Measurements from ENCODE around the gene POT1. TPM values are rescaled to one million over a fixed set of nuclear protein-coding genes. Genes with fewer than 3 reads are reported as not detected.

POT1 gene, protein sequence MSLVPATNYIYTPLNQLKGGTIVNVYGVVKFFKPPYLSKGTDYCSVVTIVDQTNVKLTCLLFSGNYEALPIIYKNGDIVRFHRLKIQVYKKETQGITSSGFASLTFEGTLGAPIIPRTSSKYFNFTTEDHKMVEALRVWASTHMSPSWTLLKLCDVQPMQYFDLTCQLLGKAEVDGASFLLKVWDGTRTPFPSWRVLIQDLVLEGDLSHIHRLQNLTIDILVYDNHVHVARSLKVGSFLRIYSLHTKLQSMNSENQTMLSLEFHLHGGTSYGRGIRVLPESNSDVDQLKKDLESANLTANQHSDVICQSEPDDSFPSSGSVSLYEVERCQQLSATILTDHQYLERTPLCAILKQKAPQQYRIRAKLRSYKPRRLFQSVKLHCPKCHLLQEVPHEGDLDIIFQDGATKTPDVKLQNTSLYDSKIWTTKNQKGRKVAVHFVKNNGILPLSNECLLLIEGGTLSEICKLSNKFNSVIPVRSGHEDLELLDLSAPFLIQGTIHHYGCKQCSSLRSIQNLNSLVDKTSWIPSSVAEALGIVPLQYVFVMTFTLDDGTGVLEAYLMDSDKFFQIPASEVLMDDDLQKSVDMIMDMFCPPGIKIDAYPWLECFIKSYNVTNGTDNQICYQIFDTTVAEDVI
- 12.9 to 19.2 TPM (median 15.3 TPM) in 5 replicates for total RNA-seq (2022; extraction: Qiagen RNA extraction)

DNA sequence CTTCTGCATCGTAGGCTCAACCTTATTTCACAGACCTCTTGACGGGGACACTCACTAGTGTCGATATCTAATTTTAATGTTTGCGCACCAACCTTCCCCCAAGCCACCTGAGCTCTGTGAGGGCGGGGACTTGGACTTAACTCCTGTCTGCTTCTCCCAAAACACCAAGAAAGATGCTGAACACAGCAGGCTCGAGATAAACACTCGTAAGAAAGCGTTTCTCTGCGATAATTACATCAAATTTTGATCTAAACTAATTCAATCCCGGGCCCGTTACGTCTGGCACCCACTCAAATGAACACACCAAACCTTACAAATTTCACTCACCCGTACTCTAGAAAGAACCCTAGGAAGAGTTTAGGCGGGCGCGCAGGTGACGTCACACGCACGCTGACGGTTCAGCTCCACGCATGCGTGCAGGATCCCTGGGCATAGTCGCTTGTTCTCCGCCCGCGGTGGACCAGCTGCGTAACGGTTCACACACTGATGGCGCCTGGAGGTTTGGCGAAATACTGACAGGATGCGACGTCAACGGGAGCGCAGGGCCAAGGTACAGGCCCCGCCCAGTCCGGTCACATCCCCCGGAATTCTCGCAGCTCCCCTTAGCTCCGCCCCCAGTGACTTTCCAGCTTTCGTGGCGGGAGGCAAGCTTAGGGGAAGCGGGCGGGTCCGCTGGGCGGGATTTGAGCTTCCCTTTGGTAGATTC lies at the start of gene POT1:
POT1 (minus strand) TSS at position 359 of the 706 bp plus-strand sequence. CDS start 32,652 bp downstream, outside the sequence.

Other genes with a start within 250 kb of the POT1 start
- 0.54 to 0.66 TPM (median 0.59 TPM) in 5 replicates for gene GPR37, start 164.0 kb downstream of the POT1 start, total RNA-seq (2022; extraction: Qiagen RNA extraction)

Data from A549 treated with dexamethasone at 1 μM for 4 hours (cell line).